ENCODE data around the gene ENOX1. TPM values are rescaled to one million over a fixed set of nuclear protein-coding genes. Genes with fewer than 3 reads are reported as not detected.

The ENOX1 gene
- total RNA-seq, 1 donor from 2014 or later, result 3.0 TPM

DNA sequence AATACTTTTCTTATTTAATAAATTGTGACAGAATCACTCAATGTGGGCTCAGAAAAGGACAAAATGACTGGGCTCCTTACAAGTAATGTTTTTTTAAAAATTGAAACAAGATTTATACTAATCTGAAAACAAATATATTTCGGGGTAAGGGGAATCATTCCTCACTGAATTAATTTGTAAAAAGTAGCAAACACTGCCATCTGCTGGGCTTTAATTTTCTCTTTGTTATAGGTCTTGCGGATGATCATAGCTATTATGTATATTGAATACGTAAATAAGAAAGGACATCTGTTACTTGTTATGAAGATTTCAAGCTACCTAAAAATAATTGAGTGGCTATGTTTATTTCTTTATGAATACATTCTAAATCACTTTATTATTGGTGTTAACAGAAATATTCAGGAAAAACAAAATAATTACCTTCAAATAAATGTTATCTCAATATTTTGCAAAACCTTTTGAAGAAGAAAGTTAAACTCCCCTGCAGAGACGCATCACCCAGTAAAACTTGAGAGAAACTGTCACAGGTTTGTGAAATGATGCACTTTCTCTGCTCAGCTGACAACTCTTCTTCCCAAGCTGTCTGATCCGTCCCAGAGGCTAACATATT is 17.8 kb upstream of the ENOX1 start:
- Mint-ChIP-seq H3K4me3 (no peak overlapping the region), H3K9me3 (no peaks in the 10 kb centered on the region), H3K36me3 (no peaks in the 10 kb centered on the region), H3K27me3 (ENCODE audit: low read depth) (peaks cover 2% of the 10 kb centered on the region), H3K4me1 (peaks cover 8% of the 10 kb centered on the region), H3K27ac (no peak overlapping the region)
- TF ChIP-seq, protein P1, sequence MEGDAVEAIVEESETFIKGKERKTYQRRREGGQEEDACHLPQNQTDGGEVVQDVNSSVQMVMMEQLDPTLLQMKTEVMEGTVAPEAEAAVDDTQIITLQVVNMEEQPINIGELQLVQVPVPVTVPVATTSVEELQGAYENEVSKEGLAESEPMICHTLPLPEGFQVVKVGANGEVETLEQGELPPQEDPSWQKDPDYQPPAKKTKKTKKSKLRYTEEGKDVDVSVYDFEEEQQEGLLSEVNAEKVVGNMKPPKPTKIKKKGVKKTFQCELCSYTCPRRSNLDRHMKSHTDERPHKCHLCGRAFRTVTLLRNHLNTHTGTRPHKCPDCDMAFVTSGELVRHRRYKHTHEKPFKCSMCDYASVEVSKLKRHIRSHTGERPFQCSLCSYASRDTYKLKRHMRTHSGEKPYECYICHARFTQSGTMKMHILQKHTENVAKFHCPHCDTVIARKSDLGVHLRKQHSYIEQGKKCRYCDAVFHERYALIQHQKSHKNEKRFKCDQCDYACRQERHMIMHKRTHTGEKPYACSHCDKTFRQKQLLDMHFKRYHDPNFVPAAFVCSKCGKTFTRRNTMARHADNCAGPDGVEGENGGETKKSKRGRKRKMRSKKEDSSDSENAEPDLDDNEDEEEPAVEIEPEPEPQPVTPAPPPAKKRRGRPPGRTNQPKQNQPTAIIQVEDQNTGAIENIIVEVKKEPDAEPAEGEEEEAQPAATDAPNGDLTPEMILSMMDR (IDR thresholded peaks at IDR 0.05; ENCODE audit: unreplicated experiment), result peak; percentile 79
- no peak for DNase-seq (ENCODE audit: low spot score in 2 of 2, unreplicated experiment in 2 of 2)

DNA sequence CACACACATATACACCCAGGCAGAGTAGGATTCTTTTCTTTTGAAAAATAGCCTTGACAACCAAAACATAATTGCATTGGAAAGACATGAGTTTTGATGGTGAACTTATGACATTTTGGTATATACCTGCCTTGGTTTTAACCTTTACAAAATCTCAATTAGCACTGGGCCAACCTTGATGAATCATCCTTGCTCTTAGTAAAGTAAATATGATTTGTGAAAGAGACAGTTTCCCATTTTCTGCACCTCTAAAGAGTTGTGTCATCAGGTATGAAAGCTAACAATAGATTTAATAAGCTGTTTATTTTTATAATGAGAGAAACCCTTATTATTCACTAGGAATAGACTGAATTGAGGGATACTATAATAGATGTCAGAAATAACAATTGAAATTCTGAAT is 15.7 kb upstream of the ENOX1 start:
- Mint-ChIP-seq H3K4me3 (no peak overlapping the region), H3K36me3 (no peaks in the 10 kb centered on the region), H3K4me1 (peaks cover 8% of the 10 kb centered on the region), H3K27ac (no peak overlapping the region), H3K27me3 (ENCODE audit: low read depth) (no peaks in the 10 kb centered on the region), H3K9me3 (no peaks in the 10 kb centered on the region)
- TF ChIP-seq, protein P1 (IDR thresholded peaks at IDR 0.05; ENCODE audit: unreplicated experiment), result no peak
- DNase-seq (ENCODE audit: low spot score in 2 of 2, unreplicated experiment in 2 of 2), result no peak

DNA sequence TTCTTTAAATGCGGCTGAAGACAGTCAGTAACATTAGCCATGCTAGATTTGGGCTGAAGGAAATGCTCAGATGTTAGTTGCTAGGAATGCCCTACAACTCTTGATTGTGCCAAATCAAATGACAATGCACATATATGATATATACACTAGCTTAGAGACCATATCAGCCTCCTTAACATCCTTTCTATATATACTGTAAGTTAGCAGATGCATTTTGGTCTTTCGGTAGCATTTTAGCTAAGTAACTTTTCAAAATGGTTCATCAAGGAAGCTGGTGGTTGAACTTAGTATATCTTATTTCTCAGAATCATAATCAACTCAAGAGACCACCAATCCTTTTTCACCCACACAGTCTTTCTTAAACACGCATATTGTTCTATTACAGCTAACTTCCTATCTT is 14.1 kb upstream of the ENOX1 start:
- no peak overlapping the region for H3K27ac Mint-ChIP-seq
- TF ChIP-seq, protein P1 (IDR thresholded peaks at IDR 0.05; ENCODE audit: unreplicated experiment), result no peak
- no peak for DNase-seq (ENCODE audit: low spot score in 2 of 2, unreplicated experiment in 2 of 2)
- no peaks in the 10 kb centered on the region for H3K27me3 Mint-ChIP-seq (ENCODE audit: low read depth)
- no peak overlapping the region for H3K4me3 Mint-ChIP-seq
- H3K9me3 Mint-ChIP-seq, result no peaks in the 10 kb centered on the region
- peaks cover 13% of the 10 kb centered on the region for H3K4me1 Mint-ChIP-seq
- H3K36me3 Mint-ChIP-seq, result no peaks in the 10 kb centered on the region

DNA sequence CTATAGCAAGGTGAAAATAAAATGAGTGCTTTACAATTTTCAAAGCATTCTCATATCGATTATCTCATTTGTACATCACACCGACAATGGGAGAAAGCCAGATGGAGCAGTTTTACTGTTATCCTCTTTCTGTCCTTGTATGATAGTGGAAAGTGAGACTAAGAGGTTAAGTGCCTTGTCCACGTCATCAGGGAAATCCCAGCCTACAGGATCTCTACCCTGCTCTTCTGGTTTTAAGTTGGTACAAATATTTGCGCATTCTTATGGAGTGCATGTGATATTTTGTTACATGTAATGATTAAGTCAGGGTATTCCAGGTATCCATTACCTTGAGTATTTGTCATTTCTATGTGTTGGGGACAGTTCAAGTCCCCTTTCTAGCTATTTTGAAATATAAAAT is 12.4 kb upstream of the ENOX1 start:
- TF ChIP-seq, protein P1 (IDR thresholded peaks at IDR 0.05; ENCODE audit: unreplicated experiment), result no peak
- Mint-ChIP-seq H3K9me3 (no peaks in the 10 kb centered on the region), H3K4me3 (no peak overlapping the region), H3K36me3 (no peaks in the 10 kb centered on the region), H3K27me3 (ENCODE audit: low read depth) (no peaks in the 10 kb centered on the region), H3K4me1 (peaks cover 8% of the 10 kb centered on the region), H3K27ac (no peak overlapping the region)
- no peak for DNase-seq (ENCODE audit: low spot score in 2 of 2, unreplicated experiment in 2 of 2)

DNA sequence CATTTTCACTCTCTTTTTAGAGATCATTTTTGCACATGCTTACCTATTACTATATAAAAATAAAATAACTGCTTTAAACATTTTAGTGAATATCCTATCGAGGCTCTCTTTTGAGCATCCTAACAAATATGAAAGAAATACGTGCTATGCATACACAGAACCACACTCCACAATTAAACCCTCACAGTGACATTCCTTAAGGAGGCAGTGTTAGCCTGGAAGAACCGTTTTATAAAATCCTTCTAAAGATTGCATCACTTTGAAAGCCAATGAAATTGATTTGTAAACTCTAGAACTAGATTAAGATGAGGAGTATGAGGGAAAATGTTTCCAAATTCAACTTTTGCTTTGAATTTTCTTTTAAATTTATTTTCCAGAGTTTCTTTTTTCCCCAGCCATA is 11.1 kb upstream of the ENOX1 start:
- Mint-ChIP-seq H3K27me3 (ENCODE audit: low read depth) (no peaks in the 10 kb centered on the region), H3K36me3 (no peaks in the 10 kb centered on the region), H3K9me3 (no peaks in the 10 kb centered on the region), H3K27ac (no peak overlapping the region), H3K4me3 (no peak overlapping the region), H3K4me1 (peaks cover 7% of the 10 kb centered on the region)
- no peak for DNase-seq (ENCODE audit: low spot score in 2 of 2, unreplicated experiment in 2 of 2)
- TF ChIP-seq, protein P1 (IDR thresholded peaks at IDR 0.05; ENCODE audit: unreplicated experiment), result no peak

DNA sequence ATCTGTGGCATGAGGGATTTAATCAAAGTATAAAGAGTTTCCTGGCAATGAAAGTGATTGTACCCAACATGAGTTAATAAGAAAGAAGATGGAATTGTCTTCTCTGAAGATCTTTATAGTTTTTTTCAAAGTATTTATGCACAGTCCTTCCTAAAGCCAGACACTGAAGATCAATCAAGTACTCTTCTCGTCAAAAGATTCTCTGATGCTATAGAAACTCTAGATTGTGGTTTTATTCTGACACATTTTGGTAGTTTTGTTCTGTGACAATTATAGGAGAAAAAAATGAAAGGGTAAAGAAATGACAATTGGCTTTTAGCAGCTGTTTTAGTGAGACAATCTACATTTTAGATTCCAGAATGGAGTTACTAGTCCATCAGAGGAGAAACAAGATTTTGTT is 10.4 kb upstream of the ENOX1 start:
- H3K4me3 Mint-ChIP-seq, result no peak overlapping the region
- no peak for DNase-seq (ENCODE audit: low spot score in 2 of 2, unreplicated experiment in 2 of 2)
- no peaks in the 10 kb centered on the region for H3K9me3 Mint-ChIP-seq
- TF ChIP-seq, protein P1 (IDR thresholded peaks at IDR 0.05; ENCODE audit: unreplicated experiment), result no peak
- peaks cover 13% of the 10 kb centered on the region for H3K4me1 Mint-ChIP-seq
- no peaks in the 10 kb centered on the region for H3K27me3 Mint-ChIP-seq (ENCODE audit: low read depth)
- no peak overlapping the region for H3K27ac Mint-ChIP-seq
- H3K36me3 Mint-ChIP-seq, result no peaks in the 10 kb centered on the region

All from mesothelial cell of epicardium (in vitro differentiated cells).